Measurements from ENCODE around the gene ELF2.
"Not testable (repeated sequence)": the region's sequence is repeated elsewhere in the genome, so short reads cannot be mapped to it uniquely, and the experiment has no call there.

Gene ELF2

GRCh38 chr4:139163806-139164206 lies 13.2 kb downstream of the ELF2 start:
- H3K4me2 ChIP-seq (ENCODE audit: insufficient read depth, low read length), result no peak overlapping the region
- H3K4me1 ChIP-seq (ENCODE audit: insufficient read depth, low read length), result no peaks in the 10 kb centered on the region
- ATAC-seq (ENCODE audit: insufficient read depth, low read depth) (no peak), DNase-seq (no peak)
- H4K20me1 ChIP-seq (ENCODE audit: insufficient read depth, low read length), result peaks cover 27% of the 10 kb centered on the region; the same call in 1 of the 2 replicates
- TF ChIP-seq CTCF (IDR thresholded peaks at IDR 0.05; ENCODE audit: borderline replicate concordance, extremely low read depth, low read length, poor library complexity, severe bottlenecking) (no peak), EZH2 (IDR thresholded peaks at IDR 0.05; ENCODE audit: borderline replicate concordance, low read depth, low read length, severe bottlenecking) (no peak)
- H3K9me3 ChIP-seq (ENCODE audit: insufficient read depth, low read length, severe bottlenecking), result no peaks in the 10 kb centered on the region
- H3K79me2 ChIP-seq (ENCODE audit: insufficient read depth, low read length), result peaks cover 91% of the 10 kb centered on the region
- no peaks in the 10 kb centered on the region for H3K36me3 ChIP-seq (ENCODE audit: insufficient read depth, low read length)
- no peak overlapping the region for H3K4me3 ChIP-seq (ENCODE audit: low read depth in 1 of 2, low read length in 2 of 2)
- no peak overlapping the region for H3K27ac ChIP-seq (ENCODE audit: low read length)
- H3K9ac ChIP-seq (ENCODE audit: low read depth, low read length), result no peak overlapping the region
- H3K27me3 ChIP-seq (ENCODE audit: insufficient read depth, low read length, poor library complexity), result no peaks in the 10 kb centered on the region
- no peak overlapping the region for H2AFZ ChIP-seq (ENCODE audit: low read depth, low read length)

- Histone ChIP-seq H4K20me1 (ENCODE audit: insufficient read depth, low read length) (peaks cover 48% of the 10 kb centered on the region), H3K79me2 (ENCODE audit: insufficient read depth, low read length) (peaks cover 90% of the 10 kb centered on the region)
- DNase-seq; H3K36me3 ChIP-seq (ENCODE audit: insufficient read depth, low read length); H3K4me3 ChIP-seq (ENCODE audit: low read depth in 1 of 2, low read length in 2 of 2); H3K9ac ChIP-seq (ENCODE audit: low read depth, low read length); H3K4me1 ChIP-seq (ENCODE audit: insufficient read depth, low read length); H3K27me3 ChIP-seq (ENCODE audit: insufficient read depth, low read length, poor library complexity); H2AFZ ChIP-seq (ENCODE audit: low read depth, low read length); H3K27ac ChIP-seq (ENCODE audit: low read length); H3K9me3 ChIP-seq (ENCODE audit: insufficient read depth, low read length, severe bottlenecking); ATAC-seq (ENCODE audit: insufficient read depth, low read depth); H3K4me2 ChIP-seq (ENCODE audit: insufficient read depth, low read length): not testable (repeated sequence)
These were observed 19.0 kb downstream of the ELF2 start for GRCh38 chr4:139157977-139158376.

- H3K4me1 ChIP-seq (ENCODE audit: insufficient read depth, low read length), result no peaks in the 10 kb centered on the region
- no peak overlapping the region for H3K9ac ChIP-seq (ENCODE audit: low read depth, low read length)
- H3K4me3 ChIP-seq (ENCODE audit: low read depth in 1 of 2, low read length in 2 of 2), result no peak overlapping the region
- no peak for TF ChIP-seq CTCF (IDR thresholded peaks at IDR 0.05; ENCODE audit: borderline replicate concordance, extremely low read depth, low read length, poor library complexity, severe bottlenecking)
- TF ChIP-seq EZH2 (IDR thresholded peaks at IDR 0.05; ENCODE audit: borderline replicate concordance, low read depth, low read length, severe bottlenecking), result no peak
- no peaks in the 10 kb centered on the region for H3K36me3 ChIP-seq (ENCODE audit: insufficient read depth, low read length)
- H3K4me2 ChIP-seq (ENCODE audit: insufficient read depth, low read length), result no peak overlapping the region
- H3K79me2 ChIP-seq (ENCODE audit: insufficient read depth, low read length), result peaks cover 87% of the 10 kb centered on the region
- ATAC-seq (ENCODE audit: insufficient read depth, low read depth) (no peak), DNase-seq (no peak)
- H3K27ac ChIP-seq (ENCODE audit: low read length), result no peak overlapping the region
- no peak overlapping the region for H2AFZ ChIP-seq (ENCODE audit: low read depth, low read length)
- peaks cover 56% of the 10 kb centered on the region for H4K20me1 ChIP-seq (ENCODE audit: insufficient read depth, low read length)
- no peaks in the 10 kb centered on the region for H3K27me3 ChIP-seq (ENCODE audit: insufficient read depth, low read length, poor library complexity)
- no peaks in the 10 kb centered on the region for H3K9me3 ChIP-seq (ENCODE audit: insufficient read depth, low read length, severe bottlenecking)
These were observed 22.0 kb downstream of the ELF2 start for GRCh38 chr4:139154952-139155557.

- no peaks in the 10 kb centered on the region for H3K4me1 ChIP-seq (ENCODE audit: insufficient read depth, low read length)
- H3K4me3 ChIP-seq (ENCODE audit: low read depth in 1 of 2, low read length in 2 of 2), result no peak overlapping the region
- peaks cover 85% of the 10 kb centered on the region for H3K79me2 ChIP-seq (ENCODE audit: insufficient read depth, low read length)
- H3K36me3 ChIP-seq (ENCODE audit: insufficient read depth, low read length), result no peaks in the 10 kb centered on the region
- TF ChIP-seq CTCF (IDR thresholded peaks at IDR 0.05; ENCODE audit: borderline replicate concordance, extremely low read depth, low read length, poor library complexity, severe bottlenecking), result no peak
- no peak for TF ChIP-seq EZH2 (IDR thresholded peaks at IDR 0.05; ENCODE audit: borderline replicate concordance, low read depth, low read length, severe bottlenecking)
- no peaks in the 10 kb centered on the region for H3K27me3 ChIP-seq (ENCODE audit: insufficient read depth, low read length, poor library complexity)
- peaks cover 52% of the 10 kb centered on the region for H4K20me1 ChIP-seq (ENCODE audit: insufficient read depth, low read length)
- DNase-seq (no peak), ATAC-seq (ENCODE audit: insufficient read depth, low read depth) (no peak)
- H3K4me2 ChIP-seq (ENCODE audit: insufficient read depth, low read length), result no peak overlapping the region
- H3K9ac ChIP-seq (ENCODE audit: low read depth, low read length), result no peak overlapping the region
- H2AFZ ChIP-seq (ENCODE audit: low read depth, low read length), result no peak overlapping the region
- no peak overlapping the region for H3K27ac ChIP-seq (ENCODE audit: low read length)
- no peaks in the 10 kb centered on the region for H3K9me3 ChIP-seq (ENCODE audit: insufficient read depth, low read length, severe bottlenecking)
These were observed 22.5 kb downstream of the ELF2 start for GRCh38 chr4:139154538-139154937.

All from DND-41 (cell line).